ENCODE data around the gene PSMB7.

The PSMB7 gene

DNA sequence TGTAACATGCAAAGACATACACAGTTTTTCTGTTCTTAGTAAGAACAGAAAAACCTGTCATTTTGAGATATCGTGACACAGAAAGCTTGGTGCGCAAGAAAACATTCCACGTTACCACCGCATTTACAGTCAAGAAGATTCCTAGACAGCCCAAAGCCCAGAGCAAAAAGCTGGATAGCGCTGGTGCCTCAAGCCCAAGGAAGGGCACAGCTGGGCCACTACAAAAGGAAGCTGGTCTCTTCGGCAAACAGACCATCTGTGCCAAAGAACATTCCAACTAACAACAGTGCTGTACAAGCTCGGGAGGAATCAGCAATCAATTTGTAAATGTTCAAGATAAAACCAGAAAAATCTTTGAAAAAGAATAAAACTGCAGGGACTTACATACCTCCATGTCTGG lies 31.0 kb downstream of the PSMB7 start:
- Histone ChIP-seq H3K27me3 (ENCODE audit: low read length) (no peaks in the 10 kb centered on the region), H2AFZ (ENCODE audit: low read depth, low read length, severe bottlenecking) (no peak overlapping the region), H3K9ac (ENCODE audit: low read length) (no peak overlapping the region), H3K9me3 (ENCODE audit: insufficient read depth, low read length) (no peaks in the 10 kb centered on the region), H3K36me3 (ENCODE audit: low read length) (no peaks in the 10 kb centered on the region), H4K20me1 (ENCODE audit: low read depth, low read length) (no peaks in the 10 kb centered on the region), H3K4me2 (ENCODE audit: low read depth, low read length, poor library complexity, severe bottlenecking) (no peak overlapping the region), H3K4me3 (ENCODE audit: insufficient read depth, low read length, poor library complexity, severe bottlenecking) (no peak overlapping the region), H3K27ac (ENCODE audit: low read depth, low read length) (no peak overlapping the region), H3K9me2 (replicated peaks; ENCODE audit: insufficient read depth, low read length) (no peaks in the 10 kb centered on the region), H3K79me2 (ENCODE audit: insufficient read depth, low read length) (peaks cover 44% of the 10 kb centered on the region), H3F3A (ENCODE audit: insufficient read depth) (peaks cover 5% of the 10 kb centered on the region; the same call in 1 of the 2 replicates)
- no peak for TF ChIP-seq EZH2phosphoT487 (conservative IDR thresholded peaks at IDR 0.05; ENCODE audit: low read length)
- TF ChIP-seq, protein P1, sequence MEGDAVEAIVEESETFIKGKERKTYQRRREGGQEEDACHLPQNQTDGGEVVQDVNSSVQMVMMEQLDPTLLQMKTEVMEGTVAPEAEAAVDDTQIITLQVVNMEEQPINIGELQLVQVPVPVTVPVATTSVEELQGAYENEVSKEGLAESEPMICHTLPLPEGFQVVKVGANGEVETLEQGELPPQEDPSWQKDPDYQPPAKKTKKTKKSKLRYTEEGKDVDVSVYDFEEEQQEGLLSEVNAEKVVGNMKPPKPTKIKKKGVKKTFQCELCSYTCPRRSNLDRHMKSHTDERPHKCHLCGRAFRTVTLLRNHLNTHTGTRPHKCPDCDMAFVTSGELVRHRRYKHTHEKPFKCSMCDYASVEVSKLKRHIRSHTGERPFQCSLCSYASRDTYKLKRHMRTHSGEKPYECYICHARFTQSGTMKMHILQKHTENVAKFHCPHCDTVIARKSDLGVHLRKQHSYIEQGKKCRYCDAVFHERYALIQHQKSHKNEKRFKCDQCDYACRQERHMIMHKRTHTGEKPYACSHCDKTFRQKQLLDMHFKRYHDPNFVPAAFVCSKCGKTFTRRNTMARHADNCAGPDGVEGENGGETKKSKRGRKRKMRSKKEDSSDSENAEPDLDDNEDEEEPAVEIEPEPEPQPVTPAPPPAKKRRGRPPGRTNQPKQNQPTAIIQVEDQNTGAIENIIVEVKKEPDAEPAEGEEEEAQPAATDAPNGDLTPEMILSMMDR (IDR thresholded peaks at IDR 0.05; ENCODE audit: insufficient read depth, low read length, poor library complexity, severe bottlenecking), result no peak

DNA sequence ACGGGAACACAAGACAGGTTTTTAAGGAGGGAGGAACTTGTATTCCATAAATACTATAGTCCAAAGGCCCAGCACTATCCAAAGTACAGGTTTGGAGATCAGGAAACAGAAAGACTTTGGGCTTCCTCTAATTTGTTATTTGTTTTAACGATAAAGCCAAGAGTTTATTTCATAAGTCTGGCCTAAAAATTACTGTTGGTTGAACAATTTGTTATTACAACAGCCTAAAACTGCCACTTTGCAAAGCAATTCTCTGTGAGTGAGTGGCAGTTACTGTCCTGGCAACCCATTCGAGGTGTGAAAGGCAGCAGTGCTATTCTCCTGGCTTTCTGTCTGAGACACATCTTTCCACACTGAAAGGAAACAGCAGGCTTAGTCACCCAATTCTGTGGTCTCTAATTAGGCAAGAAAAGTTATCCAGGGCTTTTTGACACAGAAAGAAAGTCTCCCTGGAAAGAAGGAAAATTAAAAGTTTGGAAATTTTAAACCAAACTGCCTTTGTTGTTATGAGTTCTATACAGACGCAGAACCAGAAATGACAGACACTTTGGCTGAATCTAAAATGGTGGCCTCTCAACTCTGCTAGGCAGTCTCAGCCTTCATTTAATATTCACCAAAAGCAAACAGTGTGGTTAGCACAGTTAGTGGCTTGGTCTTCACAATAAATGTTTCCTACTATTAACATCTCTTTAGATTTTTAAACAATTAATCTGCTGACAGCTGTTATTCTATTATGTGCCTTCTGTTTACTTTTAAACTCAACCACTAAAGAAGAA lies 33.9 kb downstream of the PSMB7 start:
- Histone ChIP-seq H3K9ac (ENCODE audit: low read length) (no peak overlapping the region), H3K36me3 (ENCODE audit: low read length) (no peaks in the 10 kb centered on the region), H3K4me3 (ENCODE audit: insufficient read depth, low read length, poor library complexity, severe bottlenecking) (no peak overlapping the region), H3K27me3 (ENCODE audit: low read length) (no peaks in the 10 kb centered on the region), H4K20me1 (ENCODE audit: low read depth, low read length) (no peaks in the 10 kb centered on the region), H3K9me2 (replicated peaks; ENCODE audit: insufficient read depth, low read length) (no peaks in the 10 kb centered on the region), H3K9me3 (ENCODE audit: insufficient read depth, low read length) (no peaks in the 10 kb centered on the region), H3K4me2 (ENCODE audit: low read depth, low read length, poor library complexity, severe bottlenecking) (no peak overlapping the region), H2AFZ (ENCODE audit: low read depth, low read length, severe bottlenecking) (no peak overlapping the region), H3K79me2 (ENCODE audit: insufficient read depth, low read length) (peaks cover 15% of the 10 kb centered on the region; the same call in 1 of the 2 replicates), H3F3A (ENCODE audit: insufficient read depth) (no peaks in the 10 kb centered on the region), H3K27ac (ENCODE audit: low read depth, low read length) (no peak overlapping the region)
- TF ChIP-seq, protein P1 (IDR thresholded peaks at IDR 0.05; ENCODE audit: insufficient read depth, low read length, poor library complexity, severe bottlenecking), result no peak
- no peak for TF ChIP-seq EZH2phosphoT487 (conservative IDR thresholded peaks at IDR 0.05; ENCODE audit: low read length)

DNA sequence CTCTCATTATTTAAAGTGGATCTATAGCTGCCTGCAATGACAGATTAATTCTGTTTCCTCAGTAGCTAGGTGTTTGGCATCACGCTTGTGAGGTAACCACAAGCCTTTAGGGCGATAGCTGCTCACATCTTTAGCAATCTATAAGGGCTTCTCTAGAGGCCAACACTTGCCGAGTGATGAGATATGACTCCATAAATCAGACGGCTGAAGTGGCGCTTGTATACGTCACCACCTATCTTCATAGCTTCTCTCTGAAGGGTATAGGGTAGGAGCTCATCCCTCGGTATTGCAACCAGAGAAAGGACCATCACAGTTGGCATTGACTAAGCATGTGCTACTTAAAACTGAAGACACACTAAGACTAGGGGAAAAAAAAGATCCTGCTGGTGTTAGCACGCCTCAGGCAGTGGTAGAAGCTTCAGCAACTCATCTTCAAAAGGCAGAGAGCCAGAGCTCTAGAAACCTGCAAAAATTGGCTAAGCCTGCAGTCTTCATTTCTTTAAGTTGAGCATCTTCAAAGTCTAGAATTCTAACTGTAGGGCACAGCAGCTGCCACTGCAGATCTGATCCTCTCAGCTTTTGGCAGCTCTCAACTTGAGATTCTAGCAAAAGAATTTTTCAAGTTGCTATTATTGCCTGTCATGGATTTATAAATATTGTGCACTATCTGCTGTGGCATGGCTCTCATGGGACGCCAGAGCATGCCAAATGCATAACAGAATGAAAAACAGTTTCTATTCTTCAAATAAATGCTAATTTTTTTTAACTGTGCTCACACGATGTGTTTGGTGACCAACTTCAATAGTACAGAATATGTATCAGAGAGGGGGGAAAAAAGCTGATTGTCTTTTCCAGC lies 37.5 kb downstream of the PSMB7 start:
- H3K4me3 ChIP-seq (ENCODE audit: insufficient read depth, low read length, poor library complexity, severe bottlenecking), result no peak overlapping the region
- H3F3A ChIP-seq (ENCODE audit: insufficient read depth), result no peaks in the 10 kb centered on the region
- peaks cover 4% of the 10 kb centered on the region; the same call in 1 of the 2 replicates for H3K9me3 ChIP-seq (ENCODE audit: insufficient read depth, low read length)
- no peaks in the 10 kb centered on the region for H3K9me2 ChIP-seq (replicated peaks; ENCODE audit: insufficient read depth, low read length)
- no peaks in the 10 kb centered on the region; the same call in 1 of the 2 replicates for H3K79me2 ChIP-seq (ENCODE audit: insufficient read depth, low read length)
- no peak for TF ChIP-seq EZH2phosphoT487 (conservative IDR thresholded peaks at IDR 0.05; ENCODE audit: low read length)
- TF ChIP-seq, protein P1 (IDR thresholded peaks at IDR 0.05; ENCODE audit: insufficient read depth, low read length, poor library complexity, severe bottlenecking), result no peak
- H3K27me3 ChIP-seq (ENCODE audit: low read length), result no peaks in the 10 kb centered on the region
- no peaks in the 10 kb centered on the region for H4K20me1 ChIP-seq (ENCODE audit: low read depth, low read length)
- no peak overlapping the region for H2AFZ ChIP-seq (ENCODE audit: low read depth, low read length, severe bottlenecking)
- H3K4me2 ChIP-seq (ENCODE audit: low read depth, low read length, poor library complexity, severe bottlenecking), result no peak overlapping the region
- H3K36me3 ChIP-seq (ENCODE audit: low read length), result 0 out of 2 replicates have a peak, but pooled peaks cover 3% of the 10 kb centered on the region
- H3K9ac ChIP-seq (ENCODE audit: low read length), result no peak overlapping the region
- H3K27ac ChIP-seq (ENCODE audit: low read depth, low read length), result no peak overlapping the region
